Neural cell (in vitro differentiated cells): ENCODE measurements around the gene TTC9C. TPM values are rescaled to one million over a fixed set of nuclear protein-coding genes. Genes with fewer than 3 reads are reported as not detected.
"Not testable (repeated sequence)": the region's sequence is repeated elsewhere in the genome, so short reads cannot be mapped to it uniquely, and the experiment has no call there.

Experiments
- H2AFZ ChIP-seq: fragments of 200-600, 300-800 bp; sonication (generic), shearing (Covaris generic); 2 replicates; pipeline ENCODE4 v1.6.0; 2014; ENCODE audit warnings: low read depth, mild to moderate bottlenecking, antibody characterized with exemption, low read length, moderate library complexity
- H3F3A ChIP-seq: fragments of 200-600 bp; shearing (Covaris generic); 2 replicates; pipeline ENCODE4 v1.6.1; 2016; ENCODE audit warnings: mild to moderate bottlenecking, moderate library complexity, mixed read lengths, antibody characterized with exemption, low read length; ENCODE audit not compliant: insufficient read depth, poor library complexity, severe bottlenecking
- H3K27ac ChIP-seq: fragments of 200-600, 300-800 bp; sonication (generic), shearing (Covaris generic); 2 replicates; pipeline ENCODE4 v1.5.1; 2014; ENCODE audit warnings: mild to moderate bottlenecking, low read length, moderate library complexity
- H3K27me3 ChIP-seq: fragments of 300-800, 200-600 bp; sonication (generic), shearing (Covaris generic); 2 replicates; pipeline ENCODE4 v1.6.0; 2014; ENCODE audit warnings: mild to moderate bottlenecking, low read depth, low read length, moderate library complexity; ENCODE audit not compliant: insufficient read depth
- H3K36me3 ChIP-seq: fragments of 300-800, 200-600 bp; sonication (generic), shearing (Covaris generic); 2 replicates; pipeline ENCODE4 v1.5.1; 2014; ENCODE audit warnings: mild to moderate bottlenecking, antibody characterized with exemption, low read length, moderate library complexity; ENCODE audit not compliant: insufficient read depth
- H3K4me2 ChIP-seq: fragments of 300-800, 200-600 bp; sonication (generic), shearing (Covaris generic); 2 replicates; pipeline ENCODE4 v1.6.0; 2014; ENCODE audit warnings: mild to moderate bottlenecking, low read length
- H3K4me3 ChIP-seq: fragments of 300-800, 200-600 bp; sonication (generic), shearing (Covaris generic); 2 replicates; pipeline ENCODE4 v1.5.1; 2014; ENCODE audit warnings: mild to moderate bottlenecking, low read length, moderate library complexity
- H3K79me2 ChIP-seq: fragments of 200-600 bp; shearing (Covaris generic); replicated peaks from 2 replicates; pipeline ENCODE4 v1.6.0; 2014; ENCODE audit warnings: mild to moderate bottlenecking, low read length, moderate library complexity; ENCODE audit not compliant: insufficient read depth
- H3K9ac ChIP-seq: fragments of 300-800, 200-600 bp; sonication (generic), shearing (Covaris generic); 2 replicates; pipeline ENCODE4 v1.6.1; 2016; ENCODE audit warnings: mild to moderate bottlenecking, low read length, mixed read lengths
- H3K9me2 ChIP-seq: fragments of 200-600 bp; shearing (Covaris generic); 2 replicates; pipeline ENCODE4 v1.6.1; 2016; ENCODE audit warnings: mild to moderate bottlenecking, low read length, mixed read lengths; ENCODE audit not compliant: insufficient read depth
- H3K9me3 ChIP-seq: fragments of 200-600, 300-800 bp; sonication (generic), shearing (Covaris generic); 2 replicates; pipeline ENCODE4 v1.6.1; 2016; ENCODE audit warnings: mild to moderate bottlenecking, mixed run types, low read length, moderate library complexity, mixed read lengths
- H4K20me1 ChIP-seq: fragments of 200-600 bp; shearing (Covaris generic); 2 replicates; pipeline ENCODE4 v1.6.1; 2016; ENCODE audit warnings: mild to moderate bottlenecking, mixed run types; ENCODE audit not compliant: insufficient read depth
- EP300 ChIP-seq: fragments of 450-650 bp; conservative IDR thresholded peaks from 2 replicates; pipeline ENCODE4 v1.6.1; 2014; ENCODE audit warnings: antibody characterized with exemption, mild to moderate bottlenecking, moderate library complexity; ENCODE audit not compliant: poor library complexity, severe bottlenecking
- EZH2 ChIP-seq: fragments of 200-600, 300-800 bp; shearing (Covaris generic), sonication (generic); IDR thresholded peaks from 2 replicates; pipeline ENCODE4 v1.6.1; 2014; ENCODE audit warnings: antibody characterized with exemption, low read length, borderline replicate concordance, mild to moderate bottlenecking; ENCODE audit not compliant: insufficient read depth, poor library complexity, severe bottlenecking
- MXI1 ChIP-seq: fragments of 450-650 bp; conservative IDR thresholded peaks from 2 replicates; pipeline ENCODE4 v1.6.1; 2014; ENCODE audit warnings: antibody characterized with exemption, mild to moderate bottlenecking; ENCODE audit not compliant: poor library complexity, severe bottlenecking
- POLR2AphosphoS5 ChIP-seq: IDR thresholded peaks from 2 replicates; pipeline ENCODE4 v1.6.1; 2012
- RAD21 ChIP-seq: fragments of 450-650 bp; conservative IDR thresholded peaks from 2 replicates; pipeline ENCODE4 v1.6.1; 2014; ENCODE audit warnings: antibody characterized with exemption, mild to moderate bottlenecking, moderate library complexity
- SMC3 ChIP-seq: fragments of 450-650 bp; conservative IDR thresholded peaks from 2 replicates; pipeline ENCODE4 v1.6.1; 2014; ENCODE audit warnings: antibody characterized with exemption, mild to moderate bottlenecking, moderate library complexity; ENCODE audit not compliant: poor library complexity
- TAF1 ChIP-seq: IDR thresholded peaks from 2 replicates; pipeline ENCODE4 v1.6.1; 2012; ENCODE audit warnings: low read depth
- polyA plus RNA-seq: library from polyadenylated mRNA; depleted of rRNA; stranded (reverse); fragments of >200 nt; gene quantifications from 2 replicates; pipeline ENCODE4 v1.2.3, GENCODE V29; 2014
- TF ChIP-seq, protein P1 (sequence below): fragments of 450-650 bp; IDR thresholded peaks from 2 replicates; pipeline ENCODE4 v1.5.1; 2014; ENCODE audit warnings: antibody characterized with exemption, mild to moderate bottlenecking, moderate library complexity; ENCODE audit not compliant: poor library complexity, severe bottlenecking
- TF ChIP-seq, protein P2 (sequence below): IDR thresholded peaks from 2 replicates; pipeline ENCODE4 v1.6.1; 2012; ENCODE audit warnings: borderline replicate concordance

The TTC9C gene
- polyA plus RNA-seq, 1 donor from 2014 or later, result 48.6 TPM

DNA sequence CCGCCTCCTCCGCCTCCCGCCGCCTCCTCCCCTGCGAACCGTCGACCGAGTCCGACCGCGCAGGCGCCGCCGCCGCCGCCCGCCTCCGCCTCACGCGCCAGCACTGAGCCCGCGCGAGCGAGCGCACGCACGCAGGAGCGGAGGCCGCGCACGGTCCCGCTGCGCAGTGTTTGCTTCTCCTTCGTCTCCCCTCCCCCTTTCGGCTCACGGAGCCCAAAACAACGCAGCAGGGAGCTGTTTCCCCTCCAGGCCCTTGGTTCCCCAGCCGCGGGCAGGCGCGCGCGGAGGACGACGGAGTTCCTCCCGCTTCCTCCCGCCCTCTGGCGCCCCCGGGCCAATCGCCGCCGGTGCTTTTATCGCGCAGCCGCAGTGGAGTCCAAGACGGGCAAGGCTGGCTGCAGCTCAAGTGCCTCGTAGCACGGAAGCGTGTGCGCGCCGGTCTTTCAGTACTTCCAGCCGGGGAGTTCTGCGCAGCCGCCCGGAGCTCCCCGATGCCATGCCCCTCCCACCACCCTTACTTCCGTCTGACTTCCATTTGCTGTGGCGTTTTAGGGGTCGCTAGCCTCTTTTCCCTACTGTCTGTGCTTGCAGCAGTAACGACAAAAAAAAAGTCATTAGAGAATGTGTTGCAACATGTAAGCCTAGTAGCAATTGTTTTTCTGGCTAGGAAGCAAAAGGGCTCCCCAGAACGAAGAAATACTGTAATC is 968 bp upstream of the TTC9C start, which contains the start of gene HNRNPUL2:
Gene HNRNPUL2 (minus strand): TSS at position 293 of the 707 bp plus-strand sequence. CDS start 301 bp downstream, outside the sequence.
- Histone ChIP-seq H3K27me3 (no peaks in the 10 kb centered on the region), H3F3A (peaks cover 5% of the 10 kb centered on the region), H3K36me3 (peaks cover 7% of the 10 kb centered on the region), H3K9me2 (no peaks in the 10 kb centered on the region), H3K4me2 (peak within 1 kb of the TSS; percentile 99), H3K9me3 (no peaks in the 10 kb centered on the region), H3K79me2 (peaks cover 53% of the 10 kb centered on the region), H3K4me3 (peak within 1 kb of the TSS; percentile 83), H3K27ac (peak within 1 kb of the TSS; percentile 93), H2AFZ (peak within 1 kb of the TSS; percentile 81), H3K9ac (peak within 1 kb of the TSS; percentile 75), H4K20me1 (peaks cover 3% of the 10 kb centered on the region)
- TF ChIP-seq EP300 (peak; percentile 71), RAD21 (peak; percentile 37), POLR2AphosphoS5 (peak; percentile 98), SMC3 (peak; percentile 48), TAF1 (peak; percentile 85), EZH2 (no peak), MXI1 (peak; percentile 93)
- TF ChIP-seq, protein P1, sequence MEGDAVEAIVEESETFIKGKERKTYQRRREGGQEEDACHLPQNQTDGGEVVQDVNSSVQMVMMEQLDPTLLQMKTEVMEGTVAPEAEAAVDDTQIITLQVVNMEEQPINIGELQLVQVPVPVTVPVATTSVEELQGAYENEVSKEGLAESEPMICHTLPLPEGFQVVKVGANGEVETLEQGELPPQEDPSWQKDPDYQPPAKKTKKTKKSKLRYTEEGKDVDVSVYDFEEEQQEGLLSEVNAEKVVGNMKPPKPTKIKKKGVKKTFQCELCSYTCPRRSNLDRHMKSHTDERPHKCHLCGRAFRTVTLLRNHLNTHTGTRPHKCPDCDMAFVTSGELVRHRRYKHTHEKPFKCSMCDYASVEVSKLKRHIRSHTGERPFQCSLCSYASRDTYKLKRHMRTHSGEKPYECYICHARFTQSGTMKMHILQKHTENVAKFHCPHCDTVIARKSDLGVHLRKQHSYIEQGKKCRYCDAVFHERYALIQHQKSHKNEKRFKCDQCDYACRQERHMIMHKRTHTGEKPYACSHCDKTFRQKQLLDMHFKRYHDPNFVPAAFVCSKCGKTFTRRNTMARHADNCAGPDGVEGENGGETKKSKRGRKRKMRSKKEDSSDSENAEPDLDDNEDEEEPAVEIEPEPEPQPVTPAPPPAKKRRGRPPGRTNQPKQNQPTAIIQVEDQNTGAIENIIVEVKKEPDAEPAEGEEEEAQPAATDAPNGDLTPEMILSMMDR, result peak; percentile 54
- TF ChIP-seq, protein P2, sequence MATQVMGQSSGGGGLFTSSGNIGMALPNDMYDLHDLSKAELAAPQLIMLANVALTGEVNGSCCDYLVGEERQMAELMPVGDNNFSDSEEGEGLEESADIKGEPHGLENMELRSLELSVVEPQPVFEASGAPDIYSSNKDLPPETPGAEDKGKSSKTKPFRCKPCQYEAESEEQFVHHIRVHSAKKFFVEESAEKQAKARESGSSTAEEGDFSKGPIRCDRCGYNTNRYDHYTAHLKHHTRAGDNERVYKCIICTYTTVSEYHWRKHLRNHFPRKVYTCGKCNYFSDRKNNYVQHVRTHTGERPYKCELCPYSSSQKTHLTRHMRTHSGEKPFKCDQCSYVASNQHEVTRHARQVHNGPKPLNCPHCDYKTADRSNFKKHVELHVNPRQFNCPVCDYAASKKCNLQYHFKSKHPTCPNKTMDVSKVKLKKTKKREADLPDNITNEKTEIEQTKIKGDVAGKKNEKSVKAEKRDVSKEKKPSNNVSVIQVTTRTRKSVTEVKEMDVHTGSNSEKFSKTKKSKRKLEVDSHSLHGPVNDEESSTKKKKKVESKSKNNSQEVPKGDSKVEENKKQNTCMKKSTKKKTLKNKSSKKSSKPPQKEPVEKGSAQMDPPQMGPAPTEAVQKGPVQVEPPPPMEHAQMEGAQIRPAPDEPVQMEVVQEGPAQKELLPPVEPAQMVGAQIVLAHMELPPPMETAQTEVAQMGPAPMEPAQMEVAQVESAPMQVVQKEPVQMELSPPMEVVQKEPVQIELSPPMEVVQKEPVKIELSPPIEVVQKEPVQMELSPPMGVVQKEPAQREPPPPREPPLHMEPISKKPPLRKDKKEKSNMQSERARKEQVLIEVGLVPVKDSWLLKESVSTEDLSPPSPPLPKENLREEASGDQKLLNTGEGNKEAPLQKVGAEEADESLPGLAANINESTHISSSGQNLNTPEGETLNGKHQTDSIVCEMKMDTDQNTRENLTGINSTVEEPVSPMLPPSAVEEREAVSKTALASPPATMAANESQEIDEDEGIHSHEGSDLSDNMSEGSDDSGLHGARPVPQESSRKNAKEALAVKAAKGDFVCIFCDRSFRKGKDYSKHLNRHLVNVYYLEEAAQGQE, result peak; percentile 18

DNA sequence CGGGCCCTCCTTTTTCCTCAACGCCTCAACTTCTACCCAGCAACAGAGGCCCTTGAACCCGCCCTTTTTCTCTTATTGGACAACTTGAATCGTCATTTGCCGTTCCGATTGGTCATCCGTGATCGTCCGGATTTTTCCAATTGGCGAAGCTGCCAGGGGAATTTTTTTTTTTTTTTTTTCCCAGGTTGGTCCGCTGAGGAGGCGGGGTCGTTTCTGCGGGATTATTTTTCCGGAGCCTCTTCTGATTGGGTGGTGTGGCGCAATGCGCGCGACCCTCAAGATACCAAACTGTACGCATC is 465 bp upstream of the TTC9C start:
- Histone ChIP-seq H2AFZ (peak overlapping the region; percentile 81), H3K9ac (peak overlapping the region; percentile 75), H3K79me2 (peaks cover 48% of the 10 kb centered on the region), H3K27ac (peak overlapping the region; percentile 93), H3K9me2 (no peaks in the 10 kb centered on the region), H3K4me2 (peak overlapping the region; percentile 38), H3K4me3 (peak overlapping the region; percentile 83), H3K36me3 (peaks cover 2% of the 10 kb centered on the region), H3K9me3 (no peaks in the 10 kb centered on the region), H4K20me1 (peaks cover 3% of the 10 kb centered on the region), H3K27me3 (no peaks in the 10 kb centered on the region), H3F3A (peaks cover 5% of the 10 kb centered on the region)
- TF ChIP-seq SMC3 (no peak), MXI1 (no peak), EP300 (peak; percentile 21), TAF1 (no peak)

DNA sequence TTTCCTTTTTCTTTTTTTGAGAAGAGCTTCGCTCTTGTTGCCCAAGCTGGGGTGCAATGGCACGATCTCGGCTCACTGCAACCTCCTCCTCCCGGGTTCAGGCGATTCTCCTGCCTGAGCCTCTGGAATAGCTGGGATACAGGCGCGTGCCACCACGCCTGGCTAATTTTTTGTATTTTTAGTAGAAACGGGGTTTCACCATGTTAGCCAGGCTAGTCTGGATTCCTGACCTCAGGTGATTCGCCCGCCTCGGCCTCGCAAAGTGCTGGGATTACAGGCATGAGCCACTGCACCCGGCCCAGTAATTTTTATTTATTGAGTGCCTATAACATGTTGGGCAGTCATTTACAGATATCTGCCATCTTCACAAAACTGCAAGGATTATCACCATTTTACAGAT is 1.8 kb downstream of the TTC9C start:
- peak overlapping the region; percentile 32 for H3K4me2 ChIP-seq
- H3K36me3 ChIP-seq, H3K27me3 ChIP-seq, H4K20me1 ChIP-seq, H3F3A ChIP-seq, H3K9me3 ChIP-seq, H3K27ac ChIP-seq, H2AFZ ChIP-seq, H3K9me2 ChIP-seq: not testable (repeated sequence)
- H3K9ac ChIP-seq, result peak overlapping the region; percentile 75
- peaks cover 25% of the 10 kb centered on the region for H3K79me2 ChIP-seq
- H3K4me3 ChIP-seq, result peak overlapping the region; percentile 83
